Left lobe of liver (tissue), 2 donors: ENCODE results near the gene SEZ6L2. TPM values are rescaled to one million over a fixed set of nuclear protein-coding genes. Genes with fewer than 3 reads are reported as not detected.
"Not testable (repeated sequence)": the region's sequence is repeated elsewhere in the genome, so short reads cannot be mapped to it uniquely, and the experiment has no call there.

Experiments used
- ATAC-seq: fragments of 200-7000 bp; cut with Tn5 transposase; one replicate; pipeline ENCODE4 v1.9.1; 2020; ENCODE audit warnings: mild to moderate bottlenecking, moderate library complexity
- DNase-seq: peaks from one replicate; pipeline ENCODE4 v3.0.0-alpha.2; 2020; ENCODE audit warnings: low spot score
- total RNA-seq: library from RNA; stranded (reverse); gene quantifications from one replicate; pipeline ENCODE4 v1.2.1, GENCODE V29; 2021
- donor health status: DM: no; HTN: no; CAD: no; lungs with moderate emphysema.
- donor health status: DM: no; HTN: yes; CAD: no.

Gene SEZ6L2
- total RNA-seq = 0.55 TPM

DNA sequence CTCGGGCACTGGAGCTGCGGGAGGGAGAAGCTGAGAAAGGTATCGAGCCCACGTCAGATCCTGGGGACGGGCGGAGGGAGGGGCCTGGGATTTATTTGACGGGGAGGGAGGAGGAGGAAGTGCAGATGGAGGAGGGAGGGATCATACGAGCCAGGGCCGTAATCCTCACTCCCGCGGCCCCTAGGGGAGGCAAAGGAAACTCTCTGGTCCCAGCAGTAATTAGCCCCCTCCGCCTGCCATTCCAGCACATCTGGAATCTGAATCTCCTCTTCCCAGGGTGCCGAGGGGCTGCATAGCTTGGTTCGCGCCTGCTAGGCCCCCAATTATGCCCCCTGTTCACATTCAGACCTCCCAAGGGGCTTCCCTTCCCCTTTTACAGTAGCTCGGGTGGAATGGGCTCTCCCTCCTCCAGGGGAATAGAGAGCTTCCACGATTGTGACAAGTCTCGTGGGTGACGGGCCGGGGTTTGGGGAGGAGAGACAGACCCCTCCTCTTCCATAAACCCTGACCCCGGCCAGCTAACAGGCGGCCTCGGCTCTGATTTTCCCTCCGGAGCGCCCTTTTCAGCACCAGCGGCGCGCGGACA, at the start of gene SEZ6L2:
Gene SEZ6L2 (minus strand): TSS at position 35 of the 586 bp plus-strand sequence. CDS start 531 bp downstream, outside the sequence.
- no peak for DNase-seq
- ATAC-seq = peak; percentile 4

GRCh38 chr16:29947897-29948296, 48.5 kb upstream of the SEZ6L2 start:
- ATAC-seq (no peak), DNase-seq (no peak)

- no peak for DNase-seq
These were observed 44.8 kb upstream of the SEZ6L2 start for GRCh38 chr16:29943846-29944799.

DNA sequence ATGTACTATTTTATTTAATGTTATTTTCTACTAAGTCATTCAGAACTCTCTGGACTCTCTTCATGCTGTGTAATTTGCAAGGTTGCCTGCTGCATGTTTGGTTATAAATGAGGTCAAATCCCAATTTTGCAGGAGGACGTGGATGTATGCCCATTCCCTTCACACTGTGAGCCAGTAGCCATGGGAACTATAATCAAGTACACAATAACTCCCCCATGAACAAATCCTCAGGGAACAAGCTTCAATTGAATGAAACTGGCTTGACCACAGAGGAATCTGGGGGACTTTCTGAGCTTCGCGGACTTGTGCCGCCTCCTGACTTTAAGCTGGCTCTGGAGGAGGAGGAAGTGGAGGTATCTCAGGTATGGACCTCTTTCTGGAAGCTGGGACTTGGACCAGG, 41.3 kb upstream of the SEZ6L2 start:
- ATAC-seq (no peak), DNase-seq (no peak)

More at GRCh38 chr16:29943846-29944799, 44.8 kb upstream of the SEZ6L2 start:
- ATAC-seq = no peak

DNA sequence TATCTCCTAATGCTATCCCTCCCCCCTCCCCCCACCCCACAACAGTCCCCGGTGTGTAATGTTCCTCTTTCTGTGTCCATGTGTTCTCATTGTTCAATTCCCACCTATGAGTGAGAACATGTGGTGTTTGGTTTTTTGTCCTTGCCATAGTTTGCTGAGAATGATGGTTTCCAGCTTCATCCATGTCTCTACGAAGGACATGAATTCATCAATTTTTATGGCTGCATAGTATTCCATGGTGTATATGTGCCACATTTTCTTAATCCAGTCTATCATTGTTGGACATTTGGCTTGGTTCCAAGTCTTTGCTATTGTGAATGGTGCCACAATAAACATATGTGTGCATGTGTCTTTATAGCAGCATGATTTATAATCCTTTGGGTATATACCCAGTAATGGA, 32.4 kb upstream of the SEZ6L2 start:
- ATAC-seq, DNase-seq: not testable (repeated sequence)

- no peak for ATAC-seq
- DNase-seq = no peak
These were observed 27.9 kb upstream of the SEZ6L2 start for GRCh38 chr16:29927070-29927905.

GRCh38 chr16:29926711-29927052, 27.3 kb upstream of the SEZ6L2 start:
- ATAC-seq = peak; percentile 57
- no peak for DNase-seq

DNA sequence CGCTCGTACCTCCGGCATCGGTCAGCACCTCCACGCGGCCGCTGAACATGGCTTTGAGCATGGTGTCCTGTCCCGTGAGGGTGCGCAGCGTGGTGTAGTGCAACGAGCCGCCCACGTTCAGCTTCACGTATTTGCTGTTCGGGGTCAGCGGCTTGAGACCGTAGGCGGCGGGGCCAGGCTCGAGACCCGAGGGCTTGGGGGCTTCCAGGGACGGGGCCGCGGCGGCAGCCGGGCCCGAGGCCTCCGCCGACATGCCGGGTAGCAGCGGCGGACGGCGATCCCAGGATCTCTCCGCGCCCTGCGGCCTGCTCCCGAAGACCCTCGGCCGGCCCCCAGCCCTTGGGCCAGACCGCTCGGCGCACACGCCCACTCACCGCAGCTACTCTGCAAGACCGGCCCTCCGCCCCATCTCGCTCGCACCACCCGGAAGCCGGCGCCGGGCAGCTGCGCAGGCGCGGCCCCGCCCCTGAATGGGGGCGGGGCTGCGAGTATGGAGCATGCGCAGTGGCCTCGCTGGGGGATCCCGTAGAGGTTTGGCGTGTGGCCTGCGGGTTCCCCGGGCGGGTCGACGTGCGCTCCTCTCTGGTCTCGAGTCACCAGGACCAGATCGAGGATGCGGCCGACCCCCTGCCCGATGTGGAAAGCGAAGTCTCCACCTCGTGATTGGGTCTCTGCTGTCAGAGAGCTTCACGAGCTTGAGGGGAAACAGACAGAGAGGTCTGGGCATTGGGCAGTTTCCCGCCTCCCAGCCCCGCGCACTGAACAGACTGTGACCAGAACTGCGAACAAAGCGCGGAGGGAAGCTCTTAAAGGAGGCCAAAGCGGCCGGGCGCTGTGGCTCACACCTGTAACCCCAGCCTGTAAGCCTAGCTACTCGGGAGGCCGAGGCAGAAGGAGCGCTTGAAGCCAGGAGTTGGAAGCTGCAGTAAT, 26.7 kb upstream of the SEZ6L2 start, which contains the start of gene KCTD13:
Gene KCTD13 (minus strand): TSS at position 446 of the 930 bp plus-strand sequence. CDS start 193 bp downstream, at position 253.
- ATAC-seq (peak; percentile 97), DNase-seq (peak; percentile 91)

DNA sequence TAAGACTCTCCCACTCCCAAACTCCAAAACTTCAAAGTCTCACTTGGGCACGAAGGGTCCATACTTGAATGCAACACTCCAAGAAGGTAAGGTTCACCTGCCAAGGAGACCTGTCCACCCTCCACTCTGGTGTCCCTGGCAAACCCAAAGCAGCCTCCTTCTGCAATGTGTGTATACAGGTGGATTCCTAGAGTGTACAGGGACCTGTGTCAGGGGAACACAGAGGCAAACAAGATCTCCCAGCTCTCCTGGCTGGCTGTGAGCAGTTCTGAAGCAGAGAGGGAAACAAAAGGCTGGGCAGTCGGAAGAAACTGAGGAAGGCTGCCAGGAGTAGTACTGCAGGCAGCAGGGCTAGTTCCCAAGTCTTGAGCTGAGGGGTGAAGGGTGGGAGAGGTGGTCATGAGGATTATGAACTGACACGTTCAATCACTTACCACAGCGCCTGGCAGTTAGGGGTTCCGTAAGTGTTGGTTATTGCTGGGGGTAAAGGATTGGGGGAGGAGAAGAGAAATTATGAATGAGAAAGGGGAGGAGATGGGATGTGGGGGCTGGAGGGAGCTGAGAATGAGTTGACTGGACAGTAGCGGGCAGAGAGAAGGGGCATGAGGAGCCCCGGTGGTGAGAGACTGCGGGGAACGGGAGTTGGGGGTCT, 25.9 kb upstream of the SEZ6L2 start:
- ATAC-seq = no peak
- DNase-seq = no peak

DNA sequence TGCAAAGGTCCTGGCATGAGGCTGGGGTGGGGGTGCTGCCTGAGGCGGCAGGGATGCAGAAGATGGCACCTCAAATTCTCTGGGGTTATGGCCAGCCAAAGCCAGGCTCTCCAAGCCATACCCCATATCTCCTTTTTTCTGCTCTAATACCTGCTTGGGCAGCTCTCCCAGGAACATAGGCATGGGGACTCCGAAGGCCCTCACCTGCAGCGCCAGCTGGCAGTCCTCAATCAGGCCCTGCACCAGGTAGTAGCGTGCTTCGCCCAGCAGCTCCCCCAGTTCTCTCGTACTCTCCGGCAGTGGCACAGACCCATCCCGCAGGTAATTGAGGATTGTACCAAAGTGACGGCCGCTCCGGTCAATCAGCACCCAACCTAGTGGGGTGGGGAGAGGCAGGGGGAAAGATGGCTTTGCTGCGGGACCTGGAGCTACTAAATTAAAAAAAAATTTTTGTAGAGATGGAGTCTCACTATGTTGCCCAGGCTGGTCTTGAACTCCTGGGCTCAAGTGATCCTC, 23.7 kb upstream of the SEZ6L2 start:
- no peak for ATAC-seq
- no peak for DNase-seq

- DNase-seq (no peak), ATAC-seq (no peak)
These were observed 23.0 kb upstream of the SEZ6L2 start for GRCh38 chr16:29922326-29922725.

DNA sequence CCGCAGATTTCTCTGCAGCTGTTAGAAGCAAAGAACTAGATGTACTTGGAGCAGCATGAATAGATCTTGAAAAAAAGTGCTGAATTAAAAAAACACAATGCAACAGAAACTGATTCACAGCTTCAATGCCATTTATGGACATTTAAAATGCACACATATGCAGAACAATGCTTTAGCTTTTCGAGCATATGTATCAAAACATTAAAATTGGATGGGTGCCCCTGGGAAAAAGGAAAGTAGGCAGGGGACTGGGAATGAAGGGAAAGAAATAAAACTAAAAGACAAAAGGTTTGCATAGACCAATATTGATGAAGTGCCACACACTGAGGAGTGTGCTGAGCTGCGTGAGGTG, 21.7 kb upstream of the SEZ6L2 start:
- ATAC-seq (no peak), DNase-seq (no peak)

DNA sequence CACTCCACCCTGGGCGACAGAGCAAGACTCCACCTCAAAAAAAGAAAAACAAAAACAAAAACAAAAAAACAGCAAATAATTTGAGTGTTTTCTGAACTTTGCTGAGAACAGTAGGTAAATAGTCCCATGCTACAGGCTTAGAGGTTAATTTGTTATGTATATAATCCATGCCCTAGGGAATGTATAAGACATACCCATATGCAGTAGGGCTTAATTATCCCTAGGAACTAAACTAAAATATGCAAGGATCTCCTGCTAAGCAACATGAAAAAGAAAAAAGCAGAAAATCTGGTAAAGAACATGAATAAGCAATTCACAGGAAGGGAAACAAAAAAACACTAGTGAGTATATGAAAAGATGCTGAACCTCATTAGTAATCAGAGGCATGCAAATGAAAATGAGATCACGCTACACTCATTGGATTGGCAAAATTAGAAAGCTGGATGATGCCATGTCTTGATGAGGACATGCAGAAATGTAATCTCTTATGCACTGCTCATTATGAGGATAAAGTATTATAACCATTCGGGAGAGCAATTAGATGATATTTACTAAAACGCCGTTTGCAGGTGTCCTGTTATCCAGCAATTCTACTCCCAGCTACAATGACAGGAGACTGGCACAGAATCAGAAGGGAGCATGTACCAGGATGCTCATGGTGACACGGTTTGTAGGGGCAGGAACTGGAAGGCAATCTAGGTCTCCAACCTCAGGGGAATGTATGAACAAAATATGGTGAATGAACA, 21.1 kb upstream of the SEZ6L2 start:
- ATAC-seq (no peak), DNase-seq (no peak)

DNA sequence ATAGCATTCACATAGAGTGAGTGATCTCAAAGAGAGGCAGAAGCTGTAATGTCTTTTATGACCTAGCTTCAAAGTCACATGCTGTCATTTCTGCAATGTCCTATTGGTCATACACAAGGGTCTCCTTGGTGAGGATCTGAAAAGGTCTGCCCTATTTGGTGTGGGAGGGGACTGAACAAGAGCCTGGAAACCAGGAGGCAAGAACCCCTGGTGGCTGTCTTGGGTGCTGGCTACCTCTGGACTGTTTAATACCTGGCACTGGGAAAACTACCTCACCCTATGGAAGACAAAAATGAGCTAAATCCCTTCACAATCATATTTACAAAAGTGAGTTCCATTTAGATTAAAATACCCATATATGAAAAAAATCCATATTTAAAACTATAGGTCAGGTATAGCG, 17.6 kb upstream of the SEZ6L2 start:
- no peak for DNase-seq
- ATAC-seq = no peak

DNA sequence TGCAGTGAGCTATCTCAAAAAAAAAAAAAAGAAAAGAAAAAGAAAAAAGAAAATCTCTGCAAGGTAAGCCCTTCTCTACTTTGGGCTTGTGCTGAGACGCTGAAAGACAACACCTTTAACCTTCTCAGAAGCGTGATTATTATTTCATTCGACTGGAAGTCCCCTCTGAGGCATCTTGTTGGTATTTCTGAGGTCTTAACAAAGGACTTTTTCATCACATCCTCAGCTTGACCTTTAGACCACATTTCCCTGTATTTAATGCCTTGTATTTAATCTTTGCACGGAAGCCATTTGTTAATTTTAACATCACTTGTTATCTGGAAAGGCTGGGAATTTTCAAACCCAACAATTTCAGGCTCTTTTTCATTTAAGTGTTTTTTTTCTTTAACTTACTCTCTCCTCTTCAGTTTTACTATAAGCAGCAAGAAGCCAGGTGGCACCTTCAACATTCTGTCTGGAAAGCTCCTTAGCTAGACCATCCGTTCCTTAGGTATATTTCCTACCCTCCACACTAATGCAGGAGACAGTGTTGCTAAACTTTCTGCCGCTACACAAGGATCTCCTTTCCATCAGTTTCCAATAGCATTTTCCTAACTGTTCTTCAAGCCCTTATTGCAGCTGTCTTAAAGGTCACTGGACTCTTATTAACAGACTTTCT, 16.4 kb upstream of the SEZ6L2 start:
- no peak for DNase-seq
- no peak for ATAC-seq

DNA sequence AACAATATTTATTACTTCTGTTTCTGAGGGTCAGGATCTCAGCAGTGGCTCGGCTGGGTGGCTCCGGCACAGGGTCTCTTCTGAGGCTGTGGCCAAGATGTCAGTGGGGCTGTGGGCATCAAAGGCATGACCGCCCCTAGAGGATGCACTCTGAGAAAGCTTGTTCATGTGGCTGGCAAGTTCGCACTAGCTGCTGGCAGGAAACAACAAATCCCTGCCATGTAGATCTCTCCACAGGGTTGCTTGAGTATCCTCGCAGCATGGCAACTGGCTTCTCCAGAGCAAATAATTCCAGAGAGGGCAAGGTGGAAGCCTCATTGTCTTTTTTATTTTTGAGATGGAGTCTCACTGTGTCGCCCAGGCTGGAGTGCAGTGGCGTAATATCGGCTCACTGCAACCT, 14.2 kb upstream of the SEZ6L2 start:
- DNase-seq = no peak
- no peak for ATAC-seq

- DNase-seq (no peak), ATAC-seq (no peak)
These were observed 12.7 kb upstream of the SEZ6L2 start for GRCh38 chr16:29912087-29912486.

DNA sequence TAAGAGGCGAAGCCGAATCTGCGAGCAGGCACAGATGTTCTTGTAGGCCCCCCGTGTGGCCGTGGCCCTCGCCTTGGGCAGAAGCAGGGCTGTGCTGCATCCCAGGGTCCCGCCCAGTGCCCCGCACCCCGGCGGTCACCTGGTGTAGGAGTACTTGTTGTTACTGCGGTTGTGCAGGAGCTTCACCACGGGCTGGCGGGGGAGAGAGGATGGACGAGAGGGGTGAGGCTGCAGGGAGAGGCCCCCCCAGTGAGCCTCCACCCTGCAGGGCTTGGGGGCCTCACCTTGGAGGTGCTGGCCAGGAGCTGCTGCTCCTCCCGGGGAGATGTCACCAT, 12.3 kb upstream of the SEZ6L2 start:
- DNase-seq (no peak), ATAC-seq (no peak)
